ENCODE data around the gene UBAC2. TPM values are rescaled to one million over a fixed set of nuclear protein-coding genes. Genes with fewer than 3 reads are reported as not detected.
A peak's percentile ranks its signal among the peaks of the same experiment; 100 is the strongest.

UBAC2 gene
- total and polyA plus RNA-seq, 2 of the 8 experiments (the other 6 are each of a cell fraction or from before 2014, with no cell fraction given), result 75.9 to 76.9 TPM

DNA sequence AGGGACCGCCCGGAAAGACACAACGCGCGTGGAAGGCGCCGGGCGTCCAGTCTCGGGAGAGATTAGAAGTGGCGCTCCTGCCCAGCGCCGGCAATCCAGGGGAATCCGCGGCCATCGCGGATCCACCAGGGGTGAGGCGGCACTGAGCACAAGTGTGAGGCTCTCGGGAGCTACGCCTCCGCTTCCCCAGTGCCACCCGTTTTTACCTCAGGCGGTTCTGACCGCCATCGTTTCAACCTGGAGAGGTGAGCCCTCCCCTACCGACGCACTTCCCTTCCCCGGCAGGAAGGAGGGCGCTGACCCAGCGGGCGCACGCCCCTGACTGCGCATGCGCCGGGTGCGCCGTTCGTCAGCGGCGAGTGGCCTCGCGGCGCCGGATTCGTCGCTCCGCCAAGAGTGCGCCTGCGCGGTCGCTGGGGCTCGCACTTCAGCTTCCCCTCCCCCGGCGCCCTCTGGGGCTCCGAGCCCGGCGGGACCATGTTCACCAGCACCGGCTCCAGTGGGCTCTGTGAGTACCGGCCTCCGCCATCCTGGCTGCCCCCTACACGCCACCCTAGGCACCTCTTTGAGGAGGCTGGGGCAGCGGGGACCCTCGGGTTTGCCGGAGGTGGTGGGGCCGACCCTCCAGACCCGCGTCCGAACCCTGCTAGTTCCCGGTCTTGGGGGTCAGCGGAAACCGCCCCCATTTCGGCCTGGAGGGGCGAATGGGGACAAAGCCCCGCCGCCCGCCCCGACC lies at the start of gene UBAC2 (continued):
- TF ChIP-seq, protein P1, sequence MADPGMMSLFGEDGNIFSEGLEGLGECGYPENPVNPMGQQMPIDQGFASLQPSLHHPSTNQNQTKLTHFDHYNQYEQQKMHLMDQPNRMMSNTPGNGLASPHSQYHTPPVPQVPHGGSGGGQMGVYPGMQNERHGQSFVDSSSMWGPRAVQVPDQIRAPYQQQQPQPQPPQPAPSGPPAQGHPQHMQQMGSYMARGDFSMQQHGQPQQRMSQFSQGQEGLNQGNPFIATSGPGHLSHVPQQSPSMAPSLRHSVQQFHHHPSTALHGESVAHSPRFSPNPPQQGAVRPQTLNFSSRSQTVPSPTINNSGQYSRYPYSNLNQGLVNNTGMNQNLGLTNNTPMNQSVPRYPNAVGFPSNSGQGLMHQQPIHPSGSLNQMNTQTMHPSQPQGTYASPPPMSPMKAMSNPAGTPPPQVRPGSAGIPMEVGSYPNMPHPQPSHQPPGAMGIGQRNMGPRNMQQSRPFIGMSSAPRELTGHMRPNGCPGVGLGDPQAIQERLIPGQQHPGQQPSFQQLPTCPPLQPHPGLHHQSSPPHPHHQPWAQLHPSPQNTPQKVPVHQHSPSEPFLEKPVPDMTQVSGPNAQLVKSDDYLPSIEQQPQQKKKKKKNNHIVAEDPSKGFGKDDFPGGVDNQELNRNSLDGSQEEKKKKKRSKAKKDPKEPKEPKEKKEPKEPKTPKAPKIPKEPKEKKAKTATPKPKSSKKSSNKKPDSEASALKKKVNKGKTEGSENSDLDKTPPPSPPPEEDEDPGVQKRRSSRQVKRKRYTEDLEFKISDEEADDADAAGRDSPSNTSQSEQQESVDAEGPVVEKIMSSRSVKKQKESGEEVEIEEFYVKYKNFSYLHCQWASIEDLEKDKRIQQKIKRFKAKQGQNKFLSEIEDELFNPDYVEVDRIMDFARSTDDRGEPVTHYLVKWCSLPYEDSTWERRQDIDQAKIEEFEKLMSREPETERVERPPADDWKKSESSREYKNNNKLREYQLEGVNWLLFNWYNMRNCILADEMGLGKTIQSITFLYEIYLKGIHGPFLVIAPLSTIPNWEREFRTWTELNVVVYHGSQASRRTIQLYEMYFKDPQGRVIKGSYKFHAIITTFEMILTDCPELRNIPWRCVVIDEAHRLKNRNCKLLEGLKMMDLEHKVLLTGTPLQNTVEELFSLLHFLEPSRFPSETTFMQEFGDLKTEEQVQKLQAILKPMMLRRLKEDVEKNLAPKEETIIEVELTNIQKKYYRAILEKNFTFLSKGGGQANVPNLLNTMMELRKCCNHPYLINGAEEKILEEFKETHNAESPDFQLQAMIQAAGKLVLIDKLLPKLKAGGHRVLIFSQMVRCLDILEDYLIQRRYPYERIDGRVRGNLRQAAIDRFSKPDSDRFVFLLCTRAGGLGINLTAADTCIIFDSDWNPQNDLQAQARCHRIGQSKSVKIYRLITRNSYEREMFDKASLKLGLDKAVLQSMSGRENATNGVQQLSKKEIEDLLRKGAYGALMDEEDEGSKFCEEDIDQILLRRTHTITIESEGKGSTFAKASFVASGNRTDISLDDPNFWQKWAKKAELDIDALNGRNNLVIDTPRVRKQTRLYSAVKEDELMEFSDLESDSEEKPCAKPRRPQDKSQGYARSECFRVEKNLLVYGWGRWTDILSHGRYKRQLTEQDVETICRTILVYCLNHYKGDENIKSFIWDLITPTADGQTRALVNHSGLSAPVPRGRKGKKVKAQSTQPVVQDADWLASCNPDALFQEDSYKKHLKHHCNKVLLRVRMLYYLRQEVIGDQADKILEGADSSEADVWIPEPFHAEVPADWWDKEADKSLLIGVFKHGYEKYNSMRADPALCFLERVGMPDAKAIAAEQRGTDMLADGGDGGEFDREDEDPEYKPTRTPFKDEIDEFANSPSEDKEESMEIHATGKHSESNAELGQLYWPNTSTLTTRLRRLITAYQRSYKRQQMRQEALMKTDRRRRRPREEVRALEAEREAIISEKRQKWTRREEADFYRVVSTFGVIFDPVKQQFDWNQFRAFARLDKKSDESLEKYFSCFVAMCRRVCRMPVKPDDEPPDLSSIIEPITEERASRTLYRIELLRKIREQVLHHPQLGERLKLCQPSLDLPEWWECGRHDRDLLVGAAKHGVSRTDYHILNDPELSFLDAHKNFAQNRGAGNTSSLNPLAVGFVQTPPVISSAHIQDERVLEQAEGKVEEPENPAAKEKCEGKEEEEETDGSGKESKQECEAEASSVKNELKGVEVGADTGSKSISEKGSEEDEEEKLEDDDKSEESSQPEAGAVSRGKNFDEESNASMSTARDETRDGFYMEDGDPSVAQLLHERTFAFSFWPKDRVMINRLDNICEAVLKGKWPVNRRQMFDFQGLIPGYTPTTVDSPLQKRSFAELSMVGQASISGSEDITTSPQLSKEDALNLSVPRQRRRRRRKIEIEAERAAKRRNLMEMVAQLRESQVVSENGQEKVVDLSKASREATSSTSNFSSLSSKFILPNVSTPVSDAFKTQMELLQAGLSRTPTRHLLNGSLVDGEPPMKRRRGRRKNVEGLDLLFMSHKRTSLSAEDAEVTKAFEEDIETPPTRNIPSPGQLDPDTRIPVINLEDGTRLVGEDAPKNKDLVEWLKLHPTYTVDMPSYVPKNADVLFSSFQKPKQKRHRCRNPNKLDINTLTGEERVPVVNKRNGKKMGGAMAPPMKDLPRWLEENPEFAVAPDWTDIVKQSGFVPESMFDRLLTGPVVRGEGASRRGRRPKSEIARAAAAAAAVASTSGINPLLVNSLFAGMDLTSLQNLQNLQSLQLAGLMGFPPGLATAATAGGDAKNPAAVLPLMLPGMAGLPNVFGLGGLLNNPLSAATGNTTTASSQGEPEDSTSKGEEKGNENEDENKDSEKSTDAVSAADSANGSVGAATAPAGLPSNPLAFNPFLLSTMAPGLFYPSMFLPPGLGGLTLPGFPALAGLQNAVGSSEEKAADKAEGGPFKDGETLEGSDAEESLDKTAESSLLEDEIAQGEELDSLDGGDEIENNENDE (IDR thresholded peaks at IDR 0.05; ENCODE audit: insufficient replicate concordance, low read length), result no peak
- TF ChIP-seq TAF7 (optimal IDR thresholded peaks at IDR 0.05; ENCODE audit: borderline replicate concordance, low read depth, low read length), result peak; percentile 95
- no peak for TF ChIP-seq KDM1A (IDR thresholded peaks at IDR 0.05; ENCODE audit: borderline replicate concordance, low read length)
- peak; percentile 89 for TF ChIP-seq YY1 (IDR thresholded peaks at IDR 0.05; ENCODE audit: low read depth, low read length)
- TF ChIP-seq RXRA (IDR thresholded peaks at IDR 0.05; ENCODE audit: insufficient read depth, low read depth, low read length), result no peak
- peak; percentile 80 for TF ChIP-seq GTF2F1 (IDR thresholded peaks at IDR 0.05; ENCODE audit: borderline replicate concordance, low read depth, low read length)
- TF ChIP-seq, protein P2, sequence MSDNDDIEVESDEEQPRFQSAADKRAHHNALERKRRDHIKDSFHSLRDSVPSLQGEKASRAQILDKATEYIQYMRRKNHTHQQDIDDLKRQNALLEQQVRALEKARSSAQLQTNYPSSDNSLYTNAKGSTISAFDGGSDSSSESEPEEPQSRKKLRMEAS (IDR thresholded peaks at IDR 0.05), result peak; percentile 73
- no peak for TF ChIP-seq POU5F1 (IDR thresholded peaks at IDR 0.05; ENCODE audit: low read depth, low read length)
- no peak for TF ChIP-seq HDAC6 (IDR thresholded peaks at IDR 0.05; ENCODE audit: low read depth, low read length)
- TF ChIP-seq GABPA (IDR thresholded peaks at IDR 0.05; ENCODE audit: borderline replicate concordance, insufficient read depth, low read length), result no peak
